ENCODE results near the gene BLNK. TPM values are rescaled to one million over a fixed set of nuclear protein-coding genes. Genes with fewer than 3 reads are reported as not detected.

BLNK gene
- total and polyA plus RNA-seq, 9 of the 15 experiments (the other 6 are each of a cell fraction or from before 2014, with no cell fraction given) = not detected

GRCh38 chr10:96280859-96281258, 9.5 kb upstream of the BLNK start:
- no TSS peak for BruUV-seq (replicated peaks)
- no peak overlapping the region for H3K27ac ChIP-seq (ENCODE audit: extremely low read depth, low read depth, low read length)
- 0% methylated on average over 1 of the region's 2 CpGs for WGBS (ENCODE audit: insufficient coverage, low coverage, missing lambda C conversion rate)
- H3K9me1 ChIP-seq (ENCODE audit: control insufficient read depth, insufficient read depth, low read length) = no peaks in the 10 kb centered on the region
- DNase-seq (ENCODE audit: extremely low read depth in 1 of 4, low spot score in 3 of 4) (no peak), FAIRE-seq (no peak), ATAC-seq (no peak)
- H3K4me2 ChIP-seq (ENCODE audit: insufficient read depth, low read length) = no peak overlapping the region
- POLR2A ChIA-PET = no interaction called here
- in situ Hi-C loops (cut with MboI) = no loop called here
- intact Hi-C loops (cut with micrococcal nuclease) = no loop called here
- TF ChIP-seq ADNP (tag; IDR thresholded peaks at IDR 0.05) = no peak
- no peak for TF ChIP-seq TRIM25 (IDR thresholded peaks at IDR 0.05; ENCODE audit: borderline replicate concordance)
- no peak for TF ChIP-seq NUFIP1 (IDR thresholded peaks at IDR 0.05; ENCODE audit: partially characterized antibody)
- no peak for TF ChIP-seq KHSRP (IDR thresholded peaks at IDR 0.05)
- TF ChIP-seq SETDB1 (IDR thresholded peaks at IDR 0.05; ENCODE audit: low read length) = no peak
- TF ChIP-seq NCOA2 (IDR thresholded peaks at IDR 0.05; ENCODE audit: partially characterized antibody in 2 of 2) = no peak
- TF ChIP-seq TSHZ1 (CRISPR knock-in tag; IDR thresholded peaks at IDR 0.05) = no peak
- TF ChIP-seq SMARCA4 (IDR thresholded peaks at IDR 0.05) = no peak
- TF ChIP-seq NKRF (IDR thresholded peaks at IDR 0.05; ENCODE audit: borderline replicate concordance) = no peak
- no peak for TF ChIP-seq DNMT1 (IDR thresholded peaks at IDR 0.05)
- H3K79me2 ChIP-seq (ENCODE audit: control insufficient read depth, insufficient read depth, low read length) = no peaks in the 10 kb centered on the region
- H3K4me3 ChIP-seq = no peak overlapping the region
- H3K4me1 ChIP-seq (replicated peaks in 1 of 2; ENCODE audit: control insufficient read depth in 2 of 2, insufficient read depth in 2 of 2, low read length in 2 of 2) = no peaks in the 10 kb centered on the region
- no peak overlapping the region for H2AFZ ChIP-seq (ENCODE audit: low read depth, low read length)
- H3K9ac ChIP-seq (ENCODE audit: insufficient read depth in 1 of 2, low read depth in 2 of 2, low read length in 2 of 2) = no peak overlapping the region
- CTCF ChIA-PET (ENCODE audit: low intra/inter-chr PET ratio) = no interaction called here
- peaks cover 0 to 8% of the 10 kb centered on the region in 2 experiments; a peak in 2 of 5 replicates for H3K27me3 ChIP-seq (ENCODE audit: control insufficient read depth in 2 of 2, insufficient read depth in 2 of 2, low read length in 2 of 2)
- H3K36me3 ChIP-seq (ENCODE audit: control insufficient read depth, insufficient read depth, low read length) = no peaks in the 10 kb centered on the region
- H3K9me3 ChIP-seq (replicated peaks; ENCODE audit: control insufficient read depth, insufficient read depth, low read depth, low read length) = no peaks in the 10 kb centered on the region
- H4K20me1 ChIP-seq (replicated peaks; ENCODE audit: control insufficient read depth, insufficient read depth, low read length) = no peaks in the 10 kb centered on the region

All from K562 (cell line).